Stomach (tissue), 9 donors: ENCODE measurements around the gene CENPN. TPM values are rescaled to one million over a fixed set of nuclear protein-coding genes. Genes with fewer than 3 reads are reported as not detected.

Experiments used
- DNase-seq, 2 donors: peaks; one replicate each; pipeline versions ENCODE4 v3.0.0 to v3.0.0-alpha.2; 2013 to 2019
- H3K27ac ChIP-seq, 5 donors: fragments of 200-600 bp in 4 of 5; sonication (generic) in 4 of 5; one replicate each; pipeline ENCODE4 v1.5.1; 2013 to 2019; ENCODE audit warnings: mild to moderate bottlenecking in 1 of 5, moderate library complexity in 1 of 5
- H3K27me3 ChIP-seq, 3 donors: fragments of 200-600 bp; sonication (generic); one replicate each; pipeline ENCODE4 v1.5.1; 2017 to 2019; ENCODE audit warnings: mixed run types in 1 of 3
- H3K36me3 ChIP-seq, 4 donors: fragments of 200-600 bp; sonication (generic); 1 replicate in 3 of 4; 2 replicates in 1 of 4; pipeline ENCODE4 v1.5.1; 2016 to 2019
- H3K4me1 ChIP-seq, 4 donors: fragments of 200-600 bp; sonication (generic); one replicate each; pipeline ENCODE4 v1.5.1; 2016 to 2019
- H3K4me3 ChIP-seq, 4 donors: fragments of 200-600 bp; sonication (generic) in 3 of 4; one replicate each; pipeline ENCODE4 v1.5.1; 2016 to 2019; ENCODE audit warnings: mild to moderate bottlenecking in 1 of 4
- H3K9me3 ChIP-seq, 4 donors: fragments of 200-600 bp; sonication (generic); one replicate each; pipeline ENCODE4 v1.5.1; 2016 to 2019
- CTCF ChIP-seq, 7 experiments: fragments of 450-650 bp in 4 of 7; fragments of 200-600 bp in 3 of 7; sonication (generic) in 3 of 7; IDR thresholded peaks; one replicate each; pipeline ENCODE4 v1.5.1; 2016 to 2019; ENCODE audit warnings: antibody characterized with exemption in 7 of 7, control low read depth in 2 of 7, mild to moderate bottlenecking in 1 of 7
- EP300 ChIP-seq: sonication (generic); formaldehyde crosslinking; IDR thresholded peaks from one replicate; pipeline ENCODE4 v1.6.1; 2017; ENCODE audit warnings: antibody characterized with exemption
- POLR2A ChIP-seq, 4 donors: fragments of 450-650 bp; IDR thresholded peaks; one replicate each; pipeline ENCODE4 v1.6.1; 2016; ENCODE audit warnings: antibody characterized with exemption in 4 of 4, control low read depth in 2 of 4, mild to moderate bottlenecking in 1 of 4, moderate library complexity in 1 of 4
- POLR2AphosphoS5 ChIP-seq, 3 donors: sonication (generic); formaldehyde crosslinking; IDR thresholded peaks; one replicate each; pipeline ENCODE4 v1.6.1; 2016; ENCODE audit warnings: antibody characterized with exemption in 3 of 3
- WGBS, 5 donors: extraction: QIAGEN DNeasy Blood & Tissue Kit in 3 of 5; methylation state at CpG; one replicate each; pipeline versions ENCODE4 v1.1.5 to v1.1.7; 2013 to 2018; 5-methylcytosine and 5-hydroxymethylcytosine counted together
- intact Hi-C: fragments of 100-400 bp; cut with DNase I; formaldehyde crosslinking; loops from one replicate; pipeline ENCODE4 v1.15.1; 2023; ENCODE audit warnings: low total_unique reads
- polyA plus RNA-seq, 3 donors: library from polyadenylated mRNA; stranded (reverse); fragments of 200-250 nt; gene quantifications; one replicate each; pipeline ENCODE4 v1.2.3, GENCODE V29; 2013
- total RNA-seq, 5 donors: library from RNA; depleted of rRNA; stranded (reverse); fragments of >200 nt; gene quantifications; one replicate each; pipeline versions ENCODE4 v1.1.0 to v1.2.3, GENCODE V29; 2014 to 2016
- donor health status: healthy with polysubstance abuse.
- donor health status: Bipolar disorder and iron deficiency.
- donor health status: healthy.

Gene CENPN
- total and polyA plus RNA-seq, 8 donors: 1.8 to 20.0 (median 13.2) TPM; not detected in 1

- peaks cover 0 to under 1% (median 0%) of the 10 kb centered on the region in 4 donors for H3K4me1 ChIP-seq
- intact Hi-C loops: no loop called here
- H3K9me3 ChIP-seq: no peaks in the 10 kb centered on the region
- TF ChIP-seq CTCF (IDR thresholded peaks at IDR 0.05) (no peak), POLR2AphosphoS5 (IDR thresholded peaks at IDR 0.05) (no peak), EP300 (no peak), POLR2A (IDR thresholded peaks at IDR 0.05) (no peak)
- DNase-seq: no peak
- H3K27me3 ChIP-seq: no peaks in the 10 kb centered on the region
- no peaks in the 10 kb centered on the region for H3K36me3 ChIP-seq
- no peak overlapping the region for H3K4me3 ChIP-seq
- H3K27ac ChIP-seq: no peak overlapping the region
- 73 to 84% (median 75%) methylated on average over 7 to 8 of the region's 8 CpGs for WGBS, 5 donors
Observed at GRCh38 chr16:81070979-81071378, 64.0 kb downstream of the CENPN start.

DNA sequence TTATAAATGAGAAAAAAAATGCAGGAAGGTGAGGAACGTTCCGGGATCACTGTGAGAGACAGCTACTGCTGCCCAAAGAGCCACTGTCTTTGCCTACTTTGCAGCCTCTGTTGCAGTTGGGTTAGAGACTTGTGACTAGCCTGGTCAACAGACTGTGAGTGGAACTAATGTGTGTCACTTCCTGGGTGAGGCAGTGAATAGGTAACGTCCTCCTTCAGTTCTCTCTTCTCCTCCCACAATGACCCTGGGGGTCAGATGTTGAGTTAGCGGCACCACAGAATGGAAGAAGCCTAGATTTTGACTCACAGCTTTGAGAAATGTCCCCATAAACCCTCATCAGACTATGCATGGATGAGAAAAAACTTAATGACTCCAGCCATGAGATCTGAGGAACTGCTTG lies 64.8 kb downstream of the CENPN start:
- intact Hi-C loops: no loop called here
- WGBS, 5 donors: 75 to 81% (median 79%) methylated on average over 4 of the region's 4 CpGs
- no peaks in the 10 kb centered on the region for H3K9me3 ChIP-seq
- H3K4me1 ChIP-seq: peaks cover 0 to 6% (median 3%) of the 10 kb centered on the region in 4 donors
- no peak overlapping the region for H3K27ac ChIP-seq
- no peaks in the 10 kb centered on the region for H3K27me3 ChIP-seq
- TF ChIP-seq POLR2A (IDR thresholded peaks at IDR 0.05) (no peak), POLR2AphosphoS5 (IDR thresholded peaks at IDR 0.05) (no peak), EP300 (no peak), CTCF (IDR thresholded peaks at IDR 0.05) (no peak)
- no peaks in the 10 kb centered on the region for H3K36me3 ChIP-seq
- no peak for DNase-seq
- H3K4me3 ChIP-seq: no peak overlapping the region

DNA sequence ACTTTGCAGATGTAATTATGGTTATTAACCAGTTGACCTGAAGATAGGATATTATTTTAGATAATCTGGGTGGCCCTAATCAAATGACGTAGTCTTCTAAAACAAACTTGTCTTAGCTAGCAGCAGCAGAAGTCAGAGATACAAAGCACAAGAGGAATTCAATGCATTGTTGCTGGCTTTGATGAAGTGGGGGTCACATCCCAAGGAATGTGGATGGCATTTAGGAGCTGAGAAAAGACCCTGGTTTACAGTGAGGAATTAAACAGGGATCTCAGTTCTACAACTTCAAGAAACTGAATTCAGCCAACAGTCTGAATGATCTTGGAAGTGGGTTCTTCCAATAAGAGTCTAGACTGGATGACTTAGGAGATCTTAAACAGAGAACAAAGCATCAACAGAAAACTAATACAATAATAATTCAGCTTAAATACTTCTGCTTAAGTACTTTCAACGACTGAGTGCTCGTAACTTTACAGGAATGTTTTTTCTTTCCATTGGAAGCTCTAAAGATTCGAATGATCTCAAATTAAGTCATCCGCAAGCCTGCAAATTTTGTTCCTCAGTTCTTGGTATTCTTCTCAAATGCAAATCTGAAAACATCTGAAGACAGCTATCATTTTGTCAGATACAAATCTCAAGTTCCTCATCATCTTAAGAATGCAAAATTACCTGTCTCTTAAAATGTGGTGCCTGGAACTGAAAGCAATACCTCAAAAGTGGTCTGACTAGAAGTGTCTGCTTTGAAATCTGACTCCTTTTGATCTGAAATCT lies 66.7 kb downstream of the CENPN start:
- Histone ChIP-seq H3K27me3 (no peaks in the 10 kb centered on the region), H3K36me3 (no peaks in the 10 kb centered on the region), H3K27ac (no peak overlapping the region), H3K9me3 (no peaks in the 10 kb centered on the region), H3K4me3 (no peak overlapping the region), H3K4me1 (peaks cover 0 to 14% (median 9%) of the 10 kb centered on the region in 4 donors)
- 71 to 72% (median 71%) methylated on average over 5 of the region's 5 CpGs for WGBS, 5 donors
- DNase-seq: no peak
- no peak for TF ChIP-seq EP300
- no peak for TF ChIP-seq POLR2AphosphoS5 (IDR thresholded peaks at IDR 0.05)
- TF ChIP-seq POLR2A (IDR thresholded peaks at IDR 0.05): no peak
- TF ChIP-seq CTCF (IDR thresholded peaks at IDR 0.05): no peak
- intact Hi-C loops: no loop called here

DNA sequence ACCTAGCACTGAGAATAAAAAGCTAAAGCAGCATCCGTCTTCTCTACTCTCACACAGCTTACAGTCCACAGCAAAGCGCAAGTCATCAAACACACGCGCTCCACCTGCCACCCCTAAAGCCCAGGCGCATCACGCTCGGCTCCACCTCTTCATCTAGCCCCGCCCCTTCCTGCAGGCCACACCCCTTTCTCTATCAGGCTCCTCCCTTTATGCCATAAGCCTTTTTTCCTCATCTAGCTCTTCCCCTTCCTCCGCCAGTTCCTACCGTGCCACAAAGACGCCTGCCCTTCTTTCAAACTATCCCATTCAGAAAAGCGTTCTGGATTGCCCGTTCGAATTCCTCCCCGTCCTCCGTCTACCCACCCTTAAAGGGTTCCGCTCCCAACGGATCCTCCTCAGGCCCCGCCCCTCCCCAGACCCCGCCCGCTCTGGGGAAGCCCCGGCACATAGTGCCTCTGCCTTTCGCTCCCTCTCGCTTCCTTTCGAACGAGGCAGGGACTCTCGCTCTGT lies 69.6 kb downstream of the CENPN start:
- 0 to 1% (median 1%) methylated on average over 25 to 27 of the region's 27 CpGs for WGBS, 5 donors
- DNase-seq: peak; percentile 92 to 95
- Histone ChIP-seq H3K27me3 (no peaks in the 10 kb centered on the region), H3K4me1 (peaks cover 0 to 14% (median 9%) of the 10 kb centered on the region in 4 donors), H3K9me3 (no peaks in the 10 kb centered on the region), H3K36me3 (peaks cover 0 to 6% (median 0%) of the 10 kb centered on the region in 4 donors), H3K4me3 (peak overlapping the region; percentile 64 to 77 (median 66)), H3K27ac (peak overlapping the region; percentile 91 to 95 (median 94))
- no peak for TF ChIP-seq EP300
- no peak for TF ChIP-seq POLR2A (IDR thresholded peaks at IDR 0.05)
- TF ChIP-seq POLR2AphosphoS5 (IDR thresholded peaks at IDR 0.05): no peak
- TF ChIP-seq CTCF (IDR thresholded peaks at IDR 0.05): no peak
- intact Hi-C loops: no loop called here
